Activated naive CD8-positive, alpha-beta T cell treated with anti-CD3 and anti-CD28 coated beads for 36 hours (primary cell): ENCODE results near the gene DOK5. TPM values are rescaled to one million over a fixed set of nuclear protein-coding genes. Genes with fewer than 3 reads are reported as not detected.
"Not testable (repeated sequence)": the region's sequence is repeated elsewhere in the genome, so short reads cannot be mapped to it uniquely, and the experiment has no call there.

Experiments used
- DNase-seq: peaks from one replicate; pipeline ENCODE4 v3.0.0; 2021
- H3K27ac Mint-ChIP-seq: one replicate; pipeline ENCODE4 v1.8.0; 2022; ENCODE audit warnings: mild to moderate bottlenecking, moderate library complexity, mixed read lengths
- H3K27me3 Mint-ChIP-seq: one replicate; pipeline ENCODE4 v1.8.0; 2022; ENCODE audit warnings: mild to moderate bottlenecking, mixed read lengths
- H3K36me3 Mint-ChIP-seq: one replicate; pipeline ENCODE4 v1.8.0; 2021; ENCODE audit warnings: mild to moderate bottlenecking, mixed read lengths
- H3K4me1 Mint-ChIP-seq: one replicate; pipeline ENCODE4 v1.8.0; 2021; ENCODE audit warnings: mixed read lengths
- H3K4me3 Mint-ChIP-seq: one replicate; pipeline ENCODE4 v1.8.0; 2022; ENCODE audit warnings: mild to moderate bottlenecking, moderate library complexity, mixed read lengths
- H3K9me3 Mint-ChIP-seq: one replicate; pipeline ENCODE4 v1.8.0; 2022; ENCODE audit warnings: mixed read lengths
- total RNA-seq, 2 experiments: library from RNA; stranded (reverse); gene quantifications; one replicate each; pipeline ENCODE4 v1.2.3, GENCODE V29; 2021

The DOK5 gene
- 1 to 10 TPM; 3.9 to 4.1 TPM for total RNA-seq

GRCh38 chr20:54475334-54476168, at the start of gene DOK5:
TSS of gene DOK5 (plus strand) at chr20:54475593. CDS start at chr20:54475947, 354 bp downstream.
- DNase-seq = peak; percentile 12
- Mint-ChIP-seq H3K27ac (no peak within 1 kb of the TSS), H3K4me3 (peak within 1 kb of the TSS; percentile 58), H3K9me3 (peaks cover 8% of the 10 kb centered on the region), H3K27me3 (peaks cover 69% of the 10 kb centered on the region), H3K4me1 (peaks cover 18% of the 10 kb centered on the region), H3K36me3 (peaks cover 2% of the 10 kb centered on the region)

GRCh38 chr20:54429364-54429763, 46.0 kb upstream of the DOK5 start:
- Mint-ChIP-seq H3K9me3 (peaks cover 3% of the 10 kb centered on the region), H3K4me3 (no peak overlapping the region), H3K27me3 (peaks cover 15% of the 10 kb centered on the region), H3K36me3 (no peaks in the 10 kb centered on the region), H3K27ac (no peak overlapping the region), H3K4me1 (no peaks in the 10 kb centered on the region)
- DNase-seq = no peak

DNA sequence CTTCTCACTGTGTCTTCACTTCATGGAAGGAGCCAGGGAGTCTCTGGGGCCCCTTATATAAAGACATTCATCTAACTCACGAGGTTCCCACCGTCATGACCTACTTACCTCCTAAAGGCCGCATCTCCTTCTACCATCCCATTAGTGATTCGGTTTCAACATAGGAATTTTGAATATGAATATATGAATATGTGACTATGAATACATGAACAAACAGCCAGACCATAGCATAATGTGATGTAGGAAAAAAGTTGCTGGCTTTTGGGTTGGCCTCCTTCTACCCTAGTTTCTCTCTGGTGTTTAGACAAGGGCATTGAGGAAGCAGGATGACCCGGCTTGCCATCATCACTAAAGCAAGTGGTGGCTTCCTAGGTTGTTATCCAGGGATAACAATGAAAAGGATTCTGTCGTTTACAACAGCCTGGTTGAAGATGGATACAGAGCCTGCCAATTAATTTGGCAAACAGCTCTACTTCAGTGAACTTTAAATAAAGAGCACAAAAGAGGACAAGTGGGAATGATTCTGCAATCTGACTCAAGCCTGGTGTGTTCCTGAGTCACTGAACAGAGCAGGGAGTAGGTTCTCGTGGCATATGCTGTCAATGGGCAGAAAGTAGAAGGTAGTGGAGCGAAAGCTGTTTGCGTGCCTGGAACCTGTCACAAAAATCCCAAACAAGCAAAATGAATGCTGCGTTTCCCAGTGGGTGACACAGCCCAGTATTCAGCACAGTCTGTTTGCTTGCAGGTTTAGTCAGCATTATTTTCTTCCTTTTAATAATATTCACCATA, 44.0 kb upstream of the DOK5 start:
- no peak for DNase-seq
- Mint-ChIP-seq H3K27ac (no peak overlapping the region), H3K9me3 (no peaks in the 10 kb centered on the region), H3K4me1 (no peaks in the 10 kb centered on the region), H3K27me3 (peaks cover 9% of the 10 kb centered on the region), H3K4me3 (no peak overlapping the region), H3K36me3 (no peaks in the 10 kb centered on the region)

DNA sequence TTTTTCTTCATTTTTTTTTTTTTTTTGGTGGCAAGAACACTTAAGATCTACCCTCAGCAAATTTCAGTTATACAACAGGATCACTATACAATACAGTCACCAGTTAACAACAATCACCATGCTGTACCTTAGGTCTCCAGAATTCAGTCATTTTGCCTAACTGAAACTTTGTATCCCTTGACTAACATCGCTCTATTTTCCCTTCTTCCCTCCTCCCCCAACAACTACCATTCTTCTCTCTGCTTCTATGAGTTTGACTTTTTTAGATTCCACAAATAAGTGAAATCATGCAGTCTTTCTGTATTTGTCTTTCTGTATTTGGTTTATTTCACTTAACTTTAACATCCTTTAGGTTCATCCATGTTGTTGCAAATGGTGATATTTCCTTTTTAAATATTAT, 42.4 kb upstream of the DOK5 start:
- H3K9me3 Mint-ChIP-seq = no peaks in the 10 kb centered on the region
- no peaks in the 10 kb centered on the region for H3K4me1 Mint-ChIP-seq
- peaks cover 7% of the 10 kb centered on the region for H3K27me3 Mint-ChIP-seq
- no peak overlapping the region for H3K27ac Mint-ChIP-seq
- H3K4me3 Mint-ChIP-seq = no peak overlapping the region
- DNase-seq = no peak
- no peaks in the 10 kb centered on the region for H3K36me3 Mint-ChIP-seq

GRCh38 chr20:54433636-54434035, 41.8 kb upstream of the DOK5 start:
- no peak for DNase-seq
- Mint-ChIP-seq H3K27me3 (peaks cover 11% of the 10 kb centered on the region), H3K36me3 (no peaks in the 10 kb centered on the region), H3K27ac (no peak overlapping the region), H3K9me3 (no peaks in the 10 kb centered on the region), H3K4me3 (no peak overlapping the region), H3K4me1 (no peaks in the 10 kb centered on the region)

DNA sequence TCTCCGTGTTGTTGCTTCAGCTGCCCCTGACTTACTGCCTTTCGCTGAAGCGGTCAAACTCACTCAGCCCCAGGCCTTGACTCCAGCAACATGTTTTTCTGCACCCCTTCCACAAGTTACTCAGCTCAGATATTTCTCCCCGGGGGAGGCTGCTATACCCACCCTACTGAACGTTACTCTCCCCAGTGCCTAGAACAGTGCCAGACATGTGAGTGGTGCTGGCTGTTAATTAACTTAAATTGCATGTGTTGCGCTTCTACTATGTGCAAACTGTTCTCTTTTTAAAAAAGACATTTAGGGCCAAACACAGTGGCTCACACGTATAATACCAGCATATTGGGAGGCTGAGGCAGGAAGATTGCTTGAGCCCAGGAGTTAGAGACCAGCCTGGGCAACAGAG, 41.2 kb upstream of the DOK5 start:
- Mint-ChIP-seq H3K27me3 (peaks cover 11% of the 10 kb centered on the region), H3K9me3 (no peaks in the 10 kb centered on the region), H3K27ac (no peak overlapping the region)

DNA sequence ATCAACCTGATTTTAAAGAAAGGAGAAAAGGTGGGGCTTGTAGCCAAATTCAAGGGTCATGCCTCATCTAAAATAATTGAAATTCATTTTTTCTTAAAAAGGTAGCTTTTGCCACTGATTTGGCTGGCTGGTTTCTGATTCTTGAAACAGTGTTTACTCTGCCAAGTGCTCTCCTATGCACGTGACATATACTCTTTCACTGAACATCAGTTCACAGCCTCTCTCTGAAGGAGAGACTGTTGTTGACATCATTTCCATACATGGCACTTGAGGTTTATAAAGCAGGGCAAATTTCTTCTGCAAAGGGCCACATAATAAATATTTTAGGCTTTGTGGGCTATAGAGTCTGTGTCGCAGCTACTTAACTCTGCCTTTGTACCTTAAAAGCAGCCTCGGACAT, 40.4 kb upstream of the DOK5 start:
- no peak overlapping the region for H3K4me3 Mint-ChIP-seq
- H3K36me3 Mint-ChIP-seq = no peaks in the 10 kb centered on the region
- no peaks in the 10 kb centered on the region for H3K4me1 Mint-ChIP-seq
- no peaks in the 10 kb centered on the region for H3K9me3 Mint-ChIP-seq
- no peak for DNase-seq
- no peak overlapping the region for H3K27ac Mint-ChIP-seq
- H3K27me3 Mint-ChIP-seq = peaks cover 11% of the 10 kb centered on the region

More for the DNA sequence above, 41.2 kb upstream of the DOK5 start:
- no peaks in the 10 kb centered on the region for H3K4me1 Mint-ChIP-seq
- no peaks in the 10 kb centered on the region for H3K36me3 Mint-ChIP-seq
- no peak for DNase-seq
- no peak overlapping the region for H3K4me3 Mint-ChIP-seq

GRCh38 chr20:54436410-54436809, 39.0 kb upstream of the DOK5 start:
- not testable (repeated sequence) for H3K4me1 Mint-ChIP-seq, H3K9me3 Mint-ChIP-seq, H3K36me3 Mint-ChIP-seq, H3K27ac Mint-ChIP-seq, H3K4me3 Mint-ChIP-seq, DNase-seq
- H3K27me3 Mint-ChIP-seq = peaks cover 13% of the 10 kb centered on the region

DNA sequence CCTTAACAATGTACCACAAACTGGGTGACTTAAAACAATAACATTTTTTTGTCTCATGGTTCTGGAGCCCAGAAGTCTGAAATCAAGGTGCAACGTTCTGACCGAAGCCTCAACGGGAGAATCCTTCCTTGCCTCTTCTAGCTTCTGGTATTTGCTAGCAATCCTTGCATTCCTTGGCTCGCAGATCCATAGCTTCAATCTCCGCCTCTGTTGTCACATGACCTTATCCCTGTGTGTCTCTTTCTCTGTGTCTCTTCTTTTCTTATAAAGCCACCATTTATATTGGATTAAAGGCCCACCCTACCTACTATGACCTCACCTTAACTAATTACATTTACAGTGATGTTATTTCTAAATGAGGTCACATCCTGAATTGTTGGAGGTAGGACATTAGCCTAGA, 37.2 kb upstream of the DOK5 start:
- no peak overlapping the region for H3K4me3 Mint-ChIP-seq
- no peak for DNase-seq
- H3K36me3 Mint-ChIP-seq = no peaks in the 10 kb centered on the region
- H3K27me3 Mint-ChIP-seq = peaks cover 21% of the 10 kb centered on the region
- H3K9me3 Mint-ChIP-seq = no peaks in the 10 kb centered on the region
- no peaks in the 10 kb centered on the region for H3K4me1 Mint-ChIP-seq
- no peak overlapping the region for H3K27ac Mint-ChIP-seq

- Mint-ChIP-seq H3K27me3 (peaks cover 19% of the 10 kb centered on the region), H3K9me3 (peaks cover 7% of the 10 kb centered on the region), H3K4me3 (no peak overlapping the region), H3K4me1 (no peaks in the 10 kb centered on the region), H3K36me3 (no peaks in the 10 kb centered on the region), H3K27ac (no peak overlapping the region)
- no peak for DNase-seq
These were observed 25.2 kb upstream of the DOK5 start for GRCh38 chr20:54450207-54450606.

GRCh38 chr20:54451171-54451570, 24.2 kb upstream of the DOK5 start:
- Mint-ChIP-seq H3K9me3 (peaks cover 7% of the 10 kb centered on the region), H3K4me1 (no peaks in the 10 kb centered on the region), H3K36me3 (no peaks in the 10 kb centered on the region), H3K4me3 (no peak overlapping the region), H3K27ac (no peak overlapping the region), H3K27me3 (peaks cover 10% of the 10 kb centered on the region)
- no peak for DNase-seq

DNA sequence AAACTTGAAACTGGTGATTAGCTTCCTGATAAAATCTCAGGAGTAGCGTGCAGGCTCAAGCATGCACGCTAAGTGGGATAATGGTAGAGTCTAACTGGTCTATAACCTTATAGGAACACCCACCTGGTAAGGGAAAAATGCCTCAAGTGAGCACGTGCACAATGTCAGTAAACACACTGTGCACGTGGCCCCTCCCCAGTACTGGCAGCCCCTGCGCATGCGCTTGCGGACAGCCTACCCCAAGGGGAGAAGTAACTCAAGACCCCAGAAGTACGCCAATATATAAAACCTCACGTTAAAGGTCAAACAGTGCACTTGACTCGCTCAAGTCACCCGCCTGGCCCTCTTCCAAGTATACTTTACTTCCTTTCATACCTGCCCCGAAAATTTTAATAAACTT, 23.1 kb upstream of the DOK5 start:
- no peaks in the 10 kb centered on the region for H3K4me1 Mint-ChIP-seq
- peaks cover 17% of the 10 kb centered on the region for H3K27me3 Mint-ChIP-seq
- H3K4me3 Mint-ChIP-seq = no peak overlapping the region
- H3K27ac Mint-ChIP-seq = no peak overlapping the region
- DNase-seq = no peak
- no peaks in the 10 kb centered on the region for H3K36me3 Mint-ChIP-seq
- H3K9me3 Mint-ChIP-seq = peaks cover 7% of the 10 kb centered on the region

DNA sequence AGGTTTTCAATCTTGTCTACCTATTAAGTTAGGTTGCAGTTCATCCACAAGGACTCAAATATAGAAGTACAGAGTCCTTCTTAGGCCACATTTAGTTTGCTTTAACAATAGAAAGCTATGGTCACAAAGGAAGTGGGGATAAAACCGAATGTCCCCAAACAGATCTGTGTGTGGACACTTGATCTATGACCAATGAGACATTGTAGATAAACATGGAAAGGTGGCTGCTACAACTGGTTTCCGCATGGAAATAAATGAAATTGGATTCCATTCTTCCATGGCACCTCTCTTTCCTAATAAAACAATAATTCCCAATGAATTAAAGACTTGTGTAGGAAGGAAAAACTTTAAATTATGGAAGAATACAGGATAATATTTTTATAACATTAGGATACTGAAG, 20.4 kb upstream of the DOK5 start:
- DNase-seq = no peak
- no peak overlapping the region for H3K27ac Mint-ChIP-seq
- H3K4me3 Mint-ChIP-seq = no peak overlapping the region
- no peaks in the 10 kb centered on the region for H3K36me3 Mint-ChIP-seq
- H3K9me3 Mint-ChIP-seq = peaks cover 6% of the 10 kb centered on the region
- H3K27me3 Mint-ChIP-seq = peaks cover 10% of the 10 kb centered on the region
- H3K4me1 Mint-ChIP-seq = no peaks in the 10 kb centered on the region

DNA sequence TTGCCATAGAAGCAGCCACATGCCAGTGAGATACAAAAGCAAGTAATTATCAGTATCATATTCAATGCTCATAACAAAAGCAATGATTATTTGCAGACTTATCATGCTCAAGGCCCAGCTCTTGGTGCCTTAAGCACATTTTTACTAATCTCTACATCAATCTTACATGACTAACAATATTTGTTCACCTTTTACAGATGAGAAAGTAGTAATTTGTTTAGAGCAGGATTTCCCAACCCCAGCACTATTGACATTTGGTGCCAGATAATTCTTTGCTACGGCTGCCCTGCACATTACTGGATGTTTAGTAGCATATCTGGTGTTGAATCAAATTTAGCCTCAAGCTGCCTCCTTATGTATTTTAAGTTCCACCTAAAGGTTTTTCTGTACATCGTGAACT, 19.0 kb upstream of the DOK5 start:
- Mint-ChIP-seq H3K27me3 (peaks cover 13% of the 10 kb centered on the region), H3K36me3 (no peaks in the 10 kb centered on the region), H3K4me1 (no peaks in the 10 kb centered on the region), H3K9me3 (peaks cover 6% of the 10 kb centered on the region), H3K27ac (no peak overlapping the region), H3K4me3 (no peak overlapping the region)
- no peak for DNase-seq

DNA sequence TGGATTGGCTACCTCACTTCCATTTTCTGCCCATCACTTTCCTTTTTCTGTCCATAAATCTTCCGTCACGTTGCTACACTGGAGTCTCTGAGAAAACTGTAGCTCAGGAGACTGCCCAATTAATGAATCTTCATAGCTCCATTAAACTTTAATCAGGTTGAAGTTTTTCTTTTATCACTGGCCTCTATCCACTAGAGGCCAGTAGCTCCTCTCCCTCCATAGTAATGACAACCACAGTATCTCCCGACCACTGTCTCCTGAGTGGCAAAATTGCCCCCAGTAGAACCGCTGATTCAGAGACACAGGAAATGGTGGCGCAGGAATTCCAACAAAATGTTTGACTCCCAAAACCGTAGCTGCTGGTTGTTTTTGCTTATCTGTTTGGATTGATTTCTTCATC, 18.4 kb upstream of the DOK5 start:
- Mint-ChIP-seq H3K36me3 (no peaks in the 10 kb centered on the region), H3K4me3 (no peak overlapping the region), H3K9me3 (peaks cover 6% of the 10 kb centered on the region), H3K27me3 (peaks cover 13% of the 10 kb centered on the region), H3K4me1 (no peaks in the 10 kb centered on the region), H3K27ac (no peak overlapping the region)
- no peak for DNase-seq

GRCh38 chr20:54458219-54458618, 17.2 kb upstream of the DOK5 start:
- no peaks in the 10 kb centered on the region for H3K36me3 Mint-ChIP-seq
- no peak overlapping the region for H3K27ac Mint-ChIP-seq
- peaks cover 1% of the 10 kb centered on the region for H3K9me3 Mint-ChIP-seq
- H3K27me3 Mint-ChIP-seq = peaks cover 12% of the 10 kb centered on the region
- no peak for DNase-seq
- H3K4me3 Mint-ChIP-seq = no peak overlapping the region
- H3K4me1 Mint-ChIP-seq = no peaks in the 10 kb centered on the region
